GM19455 (cell line): ENCODE data around the gene DLX4.

Source experiments
- ATAC-seq: cut with Tn5 transposase; IDR thresholded peaks from one replicate; pipeline ENCODE4 v1.9.1; 2021; ENCODE audit not compliant: unreplicated experiment

The DLX4 gene

DNA sequence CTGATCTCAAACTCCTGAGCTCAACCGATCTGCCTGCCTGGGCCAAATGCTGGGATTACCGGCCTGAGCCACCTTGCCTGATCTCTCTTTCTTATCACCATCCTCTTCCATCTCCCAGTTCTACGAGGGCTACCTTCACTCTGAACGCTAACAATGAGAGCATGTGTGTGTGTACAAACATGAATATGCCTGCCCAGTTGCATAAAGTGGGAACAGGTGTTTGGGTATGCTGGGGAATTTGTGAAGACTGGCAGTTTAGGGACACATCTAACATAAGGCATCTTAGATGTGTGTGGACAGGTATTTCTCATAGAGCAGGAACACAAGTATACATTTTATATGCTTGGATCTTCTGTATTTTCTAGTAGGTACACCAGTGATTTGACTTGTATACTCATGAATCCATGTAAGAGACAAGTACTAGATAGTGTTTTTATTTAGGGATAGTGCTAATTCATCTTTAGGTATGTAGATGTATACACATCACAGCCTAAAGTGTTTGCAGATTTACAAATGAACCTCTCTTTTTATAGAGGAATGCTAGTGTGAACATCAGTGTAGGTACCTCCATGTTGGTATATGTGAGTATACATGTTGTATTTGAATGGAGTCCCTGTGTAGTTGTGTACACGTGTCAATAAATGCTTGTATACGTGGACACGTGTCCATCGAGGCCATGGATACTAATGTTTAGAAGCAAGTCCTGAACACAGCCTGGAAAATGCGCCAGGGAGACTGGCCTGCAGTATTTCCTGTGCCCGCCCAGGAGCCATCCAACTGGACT is 1.2 kb upstream of the DLX4 start:
- no peak for ATAC-seq

DNA sequence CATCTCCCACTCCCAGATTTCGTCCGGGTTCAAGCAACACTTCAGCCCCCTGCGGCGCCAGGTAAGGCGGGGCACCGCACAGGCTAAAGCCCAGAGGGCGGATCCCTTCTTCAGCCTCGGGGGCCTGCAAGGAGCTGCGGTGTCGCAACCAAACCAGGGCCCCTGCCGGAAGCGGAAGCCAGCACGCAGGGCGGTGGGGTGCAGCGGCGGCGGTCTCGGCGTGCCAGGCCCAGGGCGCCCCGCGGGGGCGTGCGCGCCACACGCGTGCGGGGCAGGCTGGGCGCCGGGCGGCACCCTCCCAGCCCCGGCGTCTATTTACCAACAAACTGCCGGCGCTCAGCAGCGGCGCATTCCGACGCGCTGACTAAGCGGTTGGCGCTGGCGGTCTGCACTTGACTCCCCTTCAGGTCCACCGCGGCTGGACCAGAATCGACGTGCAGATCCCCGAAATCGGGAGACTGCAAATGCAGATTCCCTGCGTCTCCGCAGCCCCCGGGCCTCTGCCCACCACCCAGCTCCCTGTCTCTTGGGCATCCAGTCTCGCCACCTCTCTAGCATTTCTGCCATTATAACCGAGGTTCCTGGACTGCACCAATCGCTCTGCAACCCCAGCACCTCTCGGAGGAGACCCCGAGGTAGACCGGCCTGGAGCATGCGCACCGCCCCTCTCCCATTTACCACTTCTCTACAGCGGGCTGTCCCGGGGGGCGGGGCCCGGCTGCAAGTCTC is 421 bp upstream of the DLX4 start:
- peak; percentile 72 for ATAC-seq

DNA sequence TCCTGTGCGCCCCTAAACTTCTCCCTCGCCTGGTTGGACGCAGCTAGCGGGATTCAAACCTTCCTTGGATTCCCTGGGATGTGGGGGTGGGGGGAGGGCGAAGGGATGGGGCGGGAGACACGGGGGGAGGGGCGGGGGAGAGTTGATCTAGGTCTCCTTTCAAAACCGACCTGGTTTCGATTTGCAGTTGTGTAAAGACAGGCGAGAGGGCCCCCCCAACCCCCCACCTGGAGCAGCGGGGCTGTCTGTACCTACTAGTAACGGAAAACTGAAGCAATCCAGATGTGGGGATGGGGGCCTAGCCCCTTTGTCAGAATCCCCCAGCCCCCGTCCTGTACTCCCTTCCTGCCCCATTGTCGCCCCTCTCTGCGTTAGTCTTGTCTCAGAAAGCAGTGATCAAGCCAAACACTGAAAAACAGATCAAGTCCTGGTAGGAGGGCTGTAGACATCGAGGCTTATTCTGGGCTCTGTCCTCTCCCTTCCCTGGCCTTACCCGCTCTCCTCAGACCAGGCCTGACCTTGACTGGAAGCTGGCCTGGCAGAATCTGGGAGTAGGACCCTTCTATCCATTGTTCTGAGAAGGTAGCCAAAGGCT is 902 bp downstream of the DLX4 start:
- no peak for ATAC-seq

DNA sequence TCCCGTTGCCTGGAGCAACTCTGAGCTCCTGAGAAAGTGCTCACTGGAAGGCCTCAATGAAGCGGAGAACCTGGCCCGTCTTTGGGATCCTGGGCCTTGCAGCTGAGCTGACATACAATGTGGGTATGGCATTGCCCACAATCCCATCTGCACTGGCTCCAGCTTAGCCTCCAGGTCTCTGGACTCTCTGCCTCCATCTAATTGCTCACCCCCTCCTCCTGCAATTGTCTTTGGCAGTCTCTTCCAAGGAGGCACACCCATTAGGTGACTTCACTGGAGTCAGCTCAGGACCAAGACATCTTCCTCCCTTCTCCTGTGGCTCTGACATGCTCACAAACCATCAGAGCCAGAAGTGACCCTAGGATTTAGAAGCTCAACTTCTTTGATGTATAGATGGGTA is 1.5 kb downstream of the DLX4 start:
- no peak for ATAC-seq

DNA sequence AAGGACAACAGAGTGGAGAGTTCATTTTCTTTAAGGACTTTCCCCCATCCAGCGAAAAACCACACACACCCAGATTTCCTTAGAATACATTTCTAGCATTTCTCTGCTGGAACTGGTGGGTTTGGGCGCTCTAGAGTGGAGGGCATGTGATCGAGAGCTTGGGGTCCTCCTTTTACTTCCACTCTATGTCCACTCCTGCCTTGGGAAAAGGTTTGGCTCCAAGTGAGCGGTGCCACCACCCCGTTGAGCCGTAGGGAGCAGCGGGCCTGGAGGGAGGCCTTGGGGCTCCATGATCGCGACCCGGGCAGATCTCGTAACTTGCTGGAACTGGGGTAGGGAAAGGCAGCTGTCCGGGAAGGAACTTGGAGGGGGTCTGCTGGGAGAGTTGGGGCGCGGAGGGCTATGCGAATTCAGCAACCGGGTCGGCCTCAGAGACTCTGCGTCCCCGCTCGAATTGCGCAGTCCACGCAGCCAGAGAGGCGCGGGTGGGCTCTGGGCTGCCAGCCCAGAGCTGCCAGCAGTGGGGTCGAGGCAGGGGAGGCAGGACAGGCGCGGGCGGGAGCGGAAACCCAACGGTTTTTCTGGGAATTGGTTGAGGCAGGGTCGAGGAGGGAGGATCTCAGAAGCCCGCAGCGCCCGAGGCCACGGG is 2.3 kb downstream of the DLX4 start:
- ATAC-seq = no peak

DNA sequence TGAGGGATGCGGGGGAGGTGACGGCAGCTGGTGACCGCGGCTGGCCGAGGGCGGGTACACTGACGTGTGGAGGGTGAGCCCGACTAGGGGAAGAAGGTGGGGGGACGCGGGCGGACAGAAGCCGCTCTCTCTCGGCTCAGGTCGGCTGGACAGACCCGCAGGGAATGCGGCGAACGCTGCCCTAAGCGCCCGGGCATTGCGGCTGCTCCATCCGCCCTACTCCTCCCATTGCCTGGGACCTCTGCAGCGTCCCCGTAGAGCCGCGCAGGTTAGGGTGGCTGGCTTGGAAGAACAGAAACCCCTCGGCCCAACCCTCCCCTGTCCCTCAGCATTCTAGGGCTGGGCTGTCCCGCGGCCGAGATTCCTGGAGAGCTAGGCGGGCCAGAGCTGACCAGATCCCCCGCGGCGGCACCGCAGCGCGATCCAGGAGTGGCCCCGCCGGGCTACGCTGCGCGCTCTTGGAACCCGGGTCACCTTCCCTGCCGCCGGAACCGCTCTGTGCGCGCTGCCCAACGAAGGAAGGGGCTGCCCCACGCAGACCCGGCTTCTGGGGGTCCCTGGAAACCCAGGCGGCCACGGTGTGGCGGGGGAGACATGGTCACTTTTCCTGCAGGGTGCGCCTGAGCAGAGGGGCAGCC is 3.0 kb downstream of the DLX4 start:
- ATAC-seq = no peak

DNA sequence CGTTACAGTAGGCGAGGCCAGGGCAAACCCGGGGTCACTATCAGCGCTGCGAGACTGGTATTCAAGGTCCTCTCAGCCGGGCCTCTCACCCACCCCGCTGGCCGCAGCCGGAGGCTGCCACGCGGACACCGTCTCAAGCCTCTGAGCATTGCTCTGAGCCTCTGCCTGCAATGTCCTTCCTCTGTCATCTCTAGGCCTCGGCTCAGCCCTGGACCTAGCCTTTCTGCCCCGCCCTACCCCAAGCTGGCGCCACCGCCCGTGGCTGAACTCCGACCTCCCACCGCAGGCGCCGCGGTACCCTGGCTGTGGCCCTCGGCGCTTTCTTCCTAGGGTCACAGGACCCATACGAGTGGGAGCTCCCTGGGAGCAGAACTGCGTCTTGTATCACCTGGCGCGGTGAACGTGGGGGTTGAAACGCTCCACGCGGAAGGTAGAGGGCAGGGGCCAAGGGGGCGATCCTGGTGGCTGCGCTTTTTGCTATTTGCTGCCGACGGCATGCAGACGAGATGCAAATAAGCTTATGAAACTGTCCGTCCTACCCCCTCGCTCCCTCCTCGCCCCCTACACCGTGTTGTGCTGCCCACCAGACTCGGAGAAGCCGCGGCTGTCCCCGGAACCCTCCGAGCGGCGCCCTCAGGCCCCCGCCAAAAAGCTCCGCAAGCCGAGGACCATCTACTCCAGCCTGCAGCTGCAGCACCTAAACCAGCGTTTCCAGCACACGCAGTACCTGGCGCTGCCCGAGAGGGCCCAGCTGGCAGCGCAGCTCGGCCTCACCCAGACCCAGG is 3.7 kb downstream of the DLX4 start:
- ATAC-seq = no peak

DNA sequence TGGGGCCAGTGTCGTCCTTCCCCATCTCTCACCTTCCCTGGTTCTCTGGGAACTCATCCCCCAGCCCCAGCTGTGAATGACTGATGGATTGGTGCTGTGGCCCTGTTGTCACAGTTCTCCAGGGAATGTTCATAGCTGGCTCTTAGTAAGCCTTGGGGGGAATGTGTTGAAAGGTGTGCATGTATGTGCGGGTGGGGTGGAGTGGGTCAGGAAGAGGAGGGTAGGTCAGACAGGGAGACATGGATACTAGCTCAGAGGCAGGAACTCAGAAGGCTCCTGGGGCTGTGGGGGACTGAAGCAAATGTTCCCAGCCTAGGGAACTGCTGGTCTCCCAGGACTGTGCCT is 4.3 kb downstream of the DLX4 start:
- no peak for ATAC-seq

DNA sequence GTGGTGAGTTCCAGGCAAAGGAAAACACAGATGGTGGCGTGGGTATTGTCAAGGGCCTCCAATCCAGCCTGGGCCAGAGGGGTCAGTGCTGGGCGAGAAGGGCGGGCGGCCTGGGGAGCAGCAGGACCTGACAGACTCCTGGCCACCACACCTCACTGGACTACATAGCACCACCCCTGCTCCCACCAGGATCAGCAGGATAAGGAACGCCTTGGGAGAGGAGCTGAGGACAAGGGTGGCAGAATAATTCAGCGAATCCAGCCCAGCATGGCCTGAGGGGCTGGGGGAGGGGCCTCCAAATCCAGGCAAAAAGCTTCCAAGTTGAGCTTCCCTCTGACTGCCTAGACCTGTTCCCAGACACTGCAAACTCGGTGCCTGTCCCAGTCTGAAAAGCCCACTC is 6.5 kb downstream of the DLX4 start:
- no peak for ATAC-seq

DNA sequence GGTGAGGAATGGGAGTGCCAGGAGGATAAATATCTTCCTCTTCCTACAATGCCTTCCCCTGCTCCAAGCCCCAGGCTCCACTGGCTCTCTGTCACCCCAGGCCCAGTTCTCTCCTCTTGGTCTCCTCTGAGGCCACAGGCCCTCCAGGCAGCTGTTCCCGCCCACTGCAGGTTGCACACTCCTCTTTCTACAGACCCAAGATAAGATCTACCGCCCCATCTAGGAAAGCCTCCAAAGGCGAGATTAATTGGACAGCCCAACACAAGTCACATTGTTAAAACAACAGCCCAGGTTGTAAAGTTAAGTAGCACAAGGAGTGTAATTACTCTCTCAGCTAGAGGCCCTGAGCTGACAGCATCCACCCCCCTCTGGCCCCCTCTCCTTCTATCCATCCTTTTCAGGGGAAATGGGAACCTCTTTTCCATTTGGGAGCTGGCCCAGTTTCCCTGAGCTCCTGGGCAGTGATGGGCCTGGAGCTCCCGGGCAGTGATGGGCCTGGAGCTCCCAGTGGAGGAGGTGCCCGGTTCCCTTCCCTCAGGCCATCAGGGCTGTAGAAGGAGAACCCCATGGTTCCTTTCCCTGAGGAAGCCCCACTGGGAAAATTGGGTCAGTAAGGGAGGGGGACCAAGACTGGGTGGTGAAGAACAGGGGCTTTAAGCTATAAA is 7.3 kb downstream of the DLX4 start:
- no peak for ATAC-seq

DNA sequence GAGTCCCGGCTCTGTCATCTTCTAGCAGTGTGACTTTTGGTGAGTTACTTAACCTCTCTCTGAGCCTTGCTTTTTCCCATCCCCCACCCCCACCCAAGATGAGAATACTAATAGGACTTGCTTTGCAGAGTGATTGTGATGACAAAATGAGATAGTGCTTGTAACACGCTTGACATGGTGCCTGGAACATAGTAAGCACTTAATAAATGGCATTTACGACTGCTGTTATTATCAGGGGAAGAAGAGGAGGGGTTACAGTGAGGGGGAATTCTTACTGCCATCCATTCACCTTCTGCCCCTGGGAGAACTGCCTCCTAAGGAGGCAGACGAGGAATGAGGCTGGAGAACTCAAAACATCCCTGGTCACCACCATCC is 7.8 kb downstream of the DLX4 start:
- no peak for ATAC-seq

DNA sequence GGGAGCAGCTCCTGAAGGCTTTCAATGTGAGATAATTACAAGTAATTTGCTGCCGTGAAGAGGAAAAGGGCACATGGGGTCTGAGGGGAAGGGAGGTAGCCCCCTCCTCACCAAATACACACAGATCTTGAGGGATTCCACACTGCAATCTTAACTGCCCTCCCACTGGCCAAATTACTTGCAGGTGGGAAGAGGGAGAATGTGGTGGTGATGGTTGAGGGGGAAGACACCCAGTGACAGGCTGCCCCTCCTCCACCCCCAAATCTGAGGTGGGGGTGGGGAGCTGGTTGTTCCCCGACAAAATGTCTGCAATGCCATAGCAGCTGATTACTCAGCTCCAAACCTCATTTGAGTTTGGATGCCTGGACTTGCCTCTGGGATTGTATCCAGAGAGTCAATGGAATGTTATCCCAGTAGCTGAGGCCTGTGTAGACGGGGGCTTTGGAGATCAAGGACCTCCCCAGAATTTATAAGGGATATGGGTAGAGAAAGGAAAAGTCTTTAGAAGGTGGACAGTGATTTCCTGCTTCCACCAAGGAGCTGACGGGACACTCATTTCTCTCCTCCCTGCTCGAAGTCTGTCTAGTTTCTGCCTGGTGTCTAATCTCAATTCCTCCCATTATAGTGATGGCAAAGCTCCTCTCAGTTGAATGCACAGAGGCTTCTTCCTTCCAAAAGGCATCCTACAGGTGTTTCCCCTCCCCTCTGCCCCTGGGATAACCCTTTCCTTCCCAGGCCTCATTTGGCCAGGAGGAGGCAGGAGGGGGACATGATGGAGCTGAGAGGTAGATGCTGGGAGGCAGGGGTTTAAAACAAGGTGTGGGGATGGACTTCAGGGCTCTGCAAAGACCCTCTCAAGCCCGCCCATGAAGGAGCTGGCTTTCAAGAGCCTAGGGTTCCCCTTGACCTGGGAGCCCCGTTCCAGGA is 8.7 kb downstream of the DLX4 start:
- no peak for ATAC-seq

DNA sequence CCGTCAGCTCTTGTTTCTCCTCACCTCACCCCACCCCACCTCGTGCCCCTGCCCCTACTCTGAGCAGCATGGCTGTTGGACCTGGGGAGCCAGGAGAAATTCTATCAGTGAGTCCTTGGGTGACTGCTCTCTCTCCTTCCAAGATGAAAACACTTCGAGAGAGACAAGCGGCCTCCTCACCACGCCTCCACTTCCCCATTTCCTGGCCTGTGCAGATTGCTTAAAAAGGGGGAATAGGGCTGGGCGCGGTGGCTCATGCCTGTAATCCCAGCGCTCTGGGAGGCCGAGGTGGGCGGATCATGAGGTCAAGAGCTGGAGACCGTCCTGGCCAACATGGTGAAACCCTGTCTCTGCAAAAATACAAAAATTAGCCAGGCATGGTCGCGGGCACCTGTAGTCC is 9.5 kb downstream of the DLX4 start:
- ATAC-seq = no peak

DNA sequence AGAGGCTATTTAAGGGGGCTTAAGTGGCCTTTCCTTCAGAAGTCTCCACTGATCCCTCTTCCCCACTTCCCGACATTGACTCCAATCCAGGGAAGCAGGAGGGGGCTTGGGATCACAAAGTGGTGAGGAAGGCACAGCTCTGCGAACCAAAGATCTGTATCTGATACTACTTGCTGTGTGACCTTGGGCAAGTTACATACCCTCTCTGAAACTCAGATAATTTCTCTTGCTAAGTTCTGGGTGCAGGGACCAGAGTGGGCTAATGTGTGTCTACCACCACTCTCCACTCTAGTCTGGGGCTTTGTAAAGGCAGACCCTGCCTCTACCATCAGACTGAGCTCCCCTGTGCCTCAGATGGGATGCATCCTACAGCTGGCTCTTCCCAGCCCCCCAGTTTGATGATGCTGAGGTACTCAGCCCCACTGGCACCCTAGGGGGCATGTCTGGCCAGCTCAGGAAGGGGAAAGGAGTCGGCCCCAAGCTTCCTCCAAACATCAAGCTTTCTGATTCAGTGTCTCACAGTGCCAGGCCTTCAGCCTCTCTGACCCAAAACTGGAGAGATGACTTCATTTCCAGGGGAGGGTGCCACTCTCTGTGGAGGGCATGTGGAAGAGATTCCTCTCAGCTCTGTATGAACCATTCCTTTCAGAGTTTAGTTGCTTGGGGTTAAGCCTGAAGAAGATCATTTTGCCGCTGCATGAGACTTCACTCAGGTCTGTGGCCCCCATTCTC is 10.9 kb downstream of the DLX4 start:
- ATAC-seq = no peak

DNA sequence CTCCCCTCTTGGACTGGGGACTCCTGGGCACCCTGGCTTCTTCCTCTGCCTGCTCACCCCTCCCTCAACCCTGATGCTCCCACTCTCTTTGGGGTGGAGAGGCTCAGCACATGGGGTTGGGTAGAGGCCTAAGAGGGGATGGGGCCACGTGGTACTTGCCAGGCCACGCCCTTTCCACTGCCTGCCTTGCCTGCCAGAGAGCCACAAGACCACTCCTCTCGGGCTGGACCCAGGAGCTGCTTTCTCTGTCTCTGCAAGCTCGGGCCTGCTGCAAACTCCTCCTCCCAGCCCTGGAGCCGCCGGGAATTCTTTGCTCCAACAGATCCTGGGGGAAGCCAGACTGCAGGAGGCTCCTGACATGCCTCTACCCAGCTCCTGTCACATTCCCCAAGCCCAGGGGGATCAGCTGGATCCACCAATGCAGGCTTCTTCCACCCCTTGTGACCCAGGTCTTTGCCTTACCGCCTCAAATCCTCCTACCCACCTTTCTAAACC is 11.8 kb downstream of the DLX4 start:
- ATAC-seq = no peak

DNA sequence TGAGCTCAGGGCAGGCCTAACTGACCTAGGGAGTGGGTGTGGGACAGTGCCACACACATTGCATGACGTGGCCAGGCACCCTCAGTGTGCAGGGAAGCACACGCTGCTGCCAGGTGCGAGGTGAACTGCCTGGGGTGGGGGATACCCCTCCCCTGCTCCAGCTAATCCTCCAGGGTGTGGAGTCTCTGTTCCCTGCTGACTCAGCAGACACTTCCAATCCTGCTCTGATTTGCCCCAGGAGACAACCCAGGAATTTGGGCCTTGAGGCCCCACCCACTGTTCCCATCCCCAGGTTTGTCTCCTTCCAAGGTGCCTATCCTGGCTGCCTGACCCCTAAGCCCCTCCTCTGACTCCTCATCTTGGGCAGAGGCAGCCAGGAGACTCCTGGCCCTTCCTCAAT is 15.3 kb downstream of the DLX4 start:
- no peak for ATAC-seq

DNA sequence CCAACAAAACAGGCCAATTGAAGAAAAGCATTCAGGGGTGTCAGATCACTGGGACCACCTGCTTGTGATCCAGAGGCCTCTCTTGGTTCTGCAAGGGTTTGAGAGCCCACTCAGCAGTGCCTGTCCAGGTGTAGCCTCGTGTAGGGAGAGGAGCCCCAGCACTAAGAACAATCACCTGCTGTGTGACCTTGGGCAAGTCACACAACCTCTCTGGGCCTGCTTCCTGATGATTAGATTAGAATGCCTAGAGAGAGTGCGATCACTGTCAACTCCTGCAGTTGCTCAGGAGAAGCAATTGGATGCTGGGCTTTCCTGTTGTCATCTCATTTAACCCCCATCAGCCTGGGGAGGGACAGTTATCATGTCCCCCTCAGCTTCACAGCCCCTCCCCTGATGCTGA is 15.8 kb downstream of the DLX4 start:
- no peak for ATAC-seq

DNA sequence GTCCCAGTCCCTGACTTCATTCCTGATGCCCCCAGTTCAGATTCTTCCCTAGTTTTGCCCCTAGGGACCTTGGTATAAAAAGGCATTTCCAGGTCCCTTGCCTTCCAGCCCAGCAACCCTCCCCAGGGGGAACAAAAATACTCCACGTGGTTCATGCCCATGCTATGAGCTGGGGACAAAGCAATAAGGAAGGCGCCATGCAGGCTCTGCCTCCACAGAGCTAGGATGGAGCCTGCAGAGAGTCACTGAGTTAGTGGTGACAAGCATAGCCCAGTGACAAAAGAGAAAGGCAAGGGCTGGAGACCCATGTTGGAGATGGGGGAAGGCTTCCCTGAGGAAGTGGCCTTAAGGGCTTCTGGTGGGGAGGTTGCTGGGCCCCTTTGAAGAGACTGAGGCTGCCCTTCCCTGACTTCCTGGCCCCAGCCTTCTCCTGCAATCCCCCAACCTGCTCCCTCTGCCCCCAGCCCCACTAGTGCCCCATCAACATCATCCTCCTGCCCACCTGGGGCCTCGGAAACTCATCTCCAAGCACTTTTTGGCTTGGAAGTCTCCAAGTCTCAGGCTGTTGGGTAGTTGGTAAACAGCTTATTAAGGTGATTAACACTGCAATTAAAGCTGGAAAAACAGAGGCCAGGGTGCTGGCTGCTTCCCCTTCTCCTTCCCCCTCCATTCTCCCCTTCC is 16.5 kb downstream of the DLX4 start:
- ATAC-seq = no peak
